ENCODE measurements around the gene VANGL2. TPM values are rescaled to one million over a fixed set of nuclear protein-coding genes. Genes with fewer than 3 reads are reported as not detected.

VANGL2 gene
- total RNA-seq, 3 donors from 2014 or later = 5.2 to 8.9 (median 8.7) TPM

- H3K36me3 ChIP-seq (ENCODE audit: low read depth) = no peaks in the 10 kb centered on the region
- DNase-seq = no peak
- no peak overlapping the region for H3K4me3 ChIP-seq
- no peak for ATAC-seq
- intact Hi-C loops (cut with DNase I, micrococcal nuclease) = no loop called here
- no peaks in the 10 kb centered on the region for H3K9me3 ChIP-seq
- TF ChIP-seq CTCF (IDR thresholded peaks at IDR 0.05) = no peak
- no peaks in the 10 kb centered on the region for H3K4me1 ChIP-seq (ENCODE audit: low read depth)
Observed at GRCh38 chr1:160455153-160455517, 54.8 kb downstream of the VANGL2 start.

DNA sequence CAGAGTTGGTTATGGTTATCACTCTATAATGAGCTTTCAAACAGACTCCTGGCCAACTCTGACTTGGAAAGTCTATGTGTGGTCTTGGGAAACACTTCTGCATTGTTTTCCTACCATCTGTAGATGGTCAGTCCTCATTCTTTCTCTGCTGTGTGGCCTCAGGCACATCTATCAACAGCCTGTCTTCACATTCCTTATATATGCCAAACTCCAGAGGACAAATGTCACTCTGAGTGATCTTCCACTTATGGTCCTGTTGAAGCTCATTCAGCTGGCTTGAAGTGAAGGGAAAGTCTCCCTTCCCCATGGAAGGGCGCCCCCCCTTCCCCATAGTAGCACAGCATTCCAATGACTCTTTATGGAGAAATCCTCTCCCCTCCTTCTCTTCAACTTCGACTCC is 58.7 kb downstream of the VANGL2 start:
- no peak for TF ChIP-seq CTCF (IDR thresholded peaks at IDR 0.05)

DNA sequence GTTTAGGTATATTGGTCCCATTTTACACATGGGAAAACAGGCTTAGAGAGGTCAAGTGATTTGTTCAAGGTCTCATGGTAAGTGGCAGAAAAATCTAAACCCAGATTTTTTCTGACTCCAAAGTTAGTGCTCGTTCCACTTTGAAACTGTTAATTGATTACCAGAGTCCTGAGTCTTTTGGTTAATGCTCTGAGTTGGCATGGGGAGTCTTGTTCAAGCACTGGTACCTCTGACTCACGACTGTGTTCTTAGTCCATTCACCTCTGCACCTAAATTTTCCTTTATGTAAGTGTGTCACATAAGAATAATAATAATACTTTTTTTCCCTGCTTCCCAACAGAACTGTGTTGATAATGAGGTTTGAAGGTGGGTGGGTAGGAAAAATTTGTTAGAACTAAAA is 59.3 kb downstream of the VANGL2 start:
- TF ChIP-seq CTCF (IDR thresholded peaks at IDR 0.05) = no peak
- Histone ChIP-seq H3K4me1 (ENCODE audit: low read depth) (no peaks in the 10 kb centered on the region), H3K4me3 (no peak overlapping the region), H3K36me3 (ENCODE audit: low read depth) (no peaks in the 10 kb centered on the region), H3K9me3 (no peaks in the 10 kb centered on the region)
- intact Hi-C loops (cut with DNase I, micrococcal nuclease) = no loop called here
- no peak for DNase-seq
- no peak for ATAC-seq

More for the DNA sequence above, 58.7 kb downstream of the VANGL2 start:
- no peak for ATAC-seq
- no peak overlapping the region for H3K4me3 ChIP-seq
- intact Hi-C loops (cut with DNase I, micrococcal nuclease) = no loop called here
- DNase-seq = no peak
- no peaks in the 10 kb centered on the region for H3K9me3 ChIP-seq
- H3K36me3 ChIP-seq (ENCODE audit: low read depth) = no peaks in the 10 kb centered on the region
- H3K4me1 ChIP-seq (ENCODE audit: low read depth) = no peaks in the 10 kb centered on the region

DNA sequence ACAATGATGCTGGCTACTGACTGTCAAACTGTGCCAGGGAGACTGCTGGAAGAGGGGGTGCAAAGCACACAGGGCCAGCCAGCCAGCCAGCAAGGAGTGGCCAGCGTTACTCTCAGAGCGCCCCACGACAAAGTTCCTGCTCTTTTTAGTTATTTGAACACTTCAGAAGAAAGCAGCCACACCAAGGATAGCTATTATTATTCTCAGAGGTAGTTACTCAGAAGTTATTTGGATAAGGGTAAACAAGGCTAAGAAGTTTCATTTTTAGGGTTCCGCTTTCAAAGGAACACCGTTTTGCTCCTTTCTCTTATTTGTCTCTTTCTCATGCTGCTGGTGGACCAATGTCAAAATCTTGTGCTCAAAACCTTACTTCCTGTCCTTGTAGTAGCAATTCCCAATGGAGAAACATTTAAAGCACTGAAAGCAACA is 59.9 kb downstream of the VANGL2 start:
- intact Hi-C loops (cut with DNase I, micrococcal nuclease) = no loop called here
- Histone ChIP-seq H3K4me3 (no peak overlapping the region), H3K9me3 (no peaks in the 10 kb centered on the region), H3K4me1 (ENCODE audit: low read depth) (no peaks in the 10 kb centered on the region), H3K36me3 (ENCODE audit: low read depth) (no peaks in the 10 kb centered on the region)
- no peak for ATAC-seq
- no peak for DNase-seq
- no peak for TF ChIP-seq CTCF (IDR thresholded peaks at IDR 0.05)

GRCh38 chr1:160460683-160461287 is 60.4 kb downstream of the VANGL2 start:
- intact Hi-C loops (cut with DNase I, micrococcal nuclease) = no loop called here
- TF ChIP-seq CTCF (IDR thresholded peaks at IDR 0.05) = no peak
- H3K36me3 ChIP-seq (ENCODE audit: low read depth) = no peaks in the 10 kb centered on the region
- no peaks in the 10 kb centered on the region for H3K4me1 ChIP-seq (ENCODE audit: low read depth)
- H3K9me3 ChIP-seq = no peaks in the 10 kb centered on the region
- no peak overlapping the region for H3K4me3 ChIP-seq
- peak; percentile 42 for ATAC-seq
- no peak for DNase-seq

DNA sequence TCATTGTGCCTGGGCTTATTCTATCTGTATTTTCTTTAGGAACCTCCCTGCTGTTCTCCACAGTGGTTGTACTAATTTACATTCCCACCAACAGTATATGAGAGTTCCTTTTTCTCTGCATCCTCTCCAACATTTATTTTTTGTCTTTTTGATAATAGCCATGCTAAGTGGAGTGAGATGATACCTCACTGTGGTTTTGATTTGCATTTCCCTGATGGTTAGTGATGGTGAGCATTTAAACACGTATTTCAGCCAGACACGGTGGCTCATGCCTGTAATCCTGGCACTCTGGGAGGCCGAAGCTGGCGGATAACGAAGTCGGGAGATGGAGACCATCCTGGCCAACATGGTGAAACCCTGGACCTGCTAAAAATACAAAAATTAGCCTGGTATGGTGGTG is 64.8 kb downstream of the VANGL2 start:
- no peak for DNase-seq
- no peak for ATAC-seq
- no peaks in the 10 kb centered on the region for H3K36me3 ChIP-seq (ENCODE audit: low read depth)
- no peaks in the 10 kb centered on the region for H3K4me1 ChIP-seq (ENCODE audit: low read depth)
- intact Hi-C loops (cut with DNase I, micrococcal nuclease) = no loop called here
- no peak for TF ChIP-seq CTCF (IDR thresholded peaks at IDR 0.05)
- no peak overlapping the region for H3K4me3 ChIP-seq
- H3K9me3 ChIP-seq = no peaks in the 10 kb centered on the region

Measured in mucosa of descending colon (tissue), 3 donors.